GM18507 (cell line): ENCODE results near the gene ANKRD35.
A peak's percentile ranks its signal among the peaks of the same experiment; 100 is the strongest.
"Not testable (repeated sequence)": the region's sequence is repeated elsewhere in the genome, so short reads cannot be mapped to it uniquely, and the experiment has no call there.

Experiments
- DNase-seq: peaks from one replicate; pipeline ENCODE4 v3.0.0; 2011; ENCODE audit warnings: low read depth; ENCODE audit not compliant: insufficient read length; ENCODE audit errors: extremely low spot score
- FAIRE-seq: peaks from 2 replicates; lab custom pipeline; 2011; peaks lifted over from hg19 to GRCh38; lab: Jason Lieb, UNC

ANKRD35 gene

DNA sequence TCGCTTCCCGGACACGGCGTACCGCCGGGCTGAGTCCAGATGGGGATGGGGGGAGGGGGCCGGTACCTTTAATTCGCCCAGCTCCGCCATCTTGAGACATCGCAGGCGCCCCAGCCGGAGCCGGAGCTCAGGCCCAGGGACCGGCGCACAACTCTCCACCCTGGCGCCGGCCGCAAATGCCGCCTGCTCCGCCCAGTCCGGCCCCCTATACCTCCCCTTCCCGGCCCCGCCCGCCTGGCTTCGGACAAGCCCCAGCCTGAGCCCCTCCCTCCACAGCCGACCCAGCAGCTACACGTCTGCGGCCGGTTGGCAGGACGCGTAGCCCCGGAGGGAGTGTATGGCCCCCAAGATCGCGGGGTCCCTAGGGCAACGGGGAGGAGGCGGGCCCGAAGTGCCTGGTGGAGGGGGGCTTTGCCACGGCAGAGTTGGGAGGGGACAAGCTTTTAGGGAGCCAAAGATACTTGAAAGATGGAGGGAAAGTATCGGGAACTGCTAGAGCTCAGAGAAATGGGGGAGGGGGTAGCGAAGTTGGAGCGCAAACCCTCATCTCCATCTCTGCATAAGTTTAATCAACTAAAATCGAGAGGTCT is 26.7 kb downstream of the ANKRD35 start, which contains the start of gene PIAS3:
PIAS3 (minus strand) TSS at position 181 of the 590 bp plus-strand sequence; CDS start at position 90, 91 bp downstream.
- DNase-seq, result peak; percentile 95
- FAIRE-seq, result peak; percentile 89

DNA sequence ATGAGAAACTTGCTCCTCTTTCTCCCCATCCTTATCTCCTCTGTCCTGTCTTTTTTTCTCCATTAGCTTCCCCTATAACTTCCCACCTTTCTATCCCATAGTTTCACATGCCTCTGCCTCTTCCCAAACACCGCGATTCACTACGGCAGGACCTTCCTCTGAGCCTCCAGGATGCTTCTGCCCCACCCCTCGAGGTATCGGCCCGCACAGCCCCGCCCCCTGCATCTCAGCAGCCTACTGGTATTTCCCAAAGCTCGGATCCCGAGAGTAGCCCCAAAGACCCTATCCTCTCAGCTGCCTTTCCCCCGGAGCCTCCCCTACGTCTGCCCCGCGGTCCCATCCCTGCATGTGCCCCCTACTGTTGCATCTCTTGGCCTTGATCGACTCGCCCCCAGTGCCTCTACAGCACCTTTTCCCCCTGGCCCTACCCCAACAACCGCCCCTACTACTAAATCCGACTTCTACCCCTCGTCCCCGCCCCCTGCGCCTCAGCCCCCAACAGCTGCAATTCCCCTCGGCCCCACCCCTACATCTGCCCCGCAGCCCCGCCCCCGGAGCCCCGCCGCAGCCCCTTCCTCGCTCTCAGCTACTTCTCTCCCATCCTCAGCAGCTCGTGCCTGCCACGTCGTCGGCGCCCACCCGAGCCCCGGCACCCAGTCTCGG is 27.3 kb downstream of the ANKRD35 start:
- peak; percentile 66 for FAIRE-seq
- no peak for DNase-seq

DNA sequence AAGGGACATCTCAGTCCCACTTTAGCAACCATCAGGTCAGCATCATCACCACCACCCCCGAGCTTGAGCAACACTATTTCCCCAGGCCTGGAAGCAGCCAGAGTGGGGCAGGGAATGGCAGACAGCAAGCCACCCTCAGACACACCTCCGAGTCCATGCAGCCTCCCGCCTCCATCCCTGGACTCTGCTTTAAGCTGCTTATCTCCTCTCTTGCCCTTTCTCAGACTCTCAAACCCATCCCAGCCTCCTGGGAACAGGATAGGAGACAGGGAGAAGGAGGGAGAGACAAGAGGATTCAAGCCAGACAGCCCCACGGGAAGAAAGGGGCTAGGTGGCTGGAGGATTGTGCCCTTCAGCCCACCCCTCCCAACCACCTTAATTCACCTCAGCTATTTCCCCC is 28.5 kb downstream of the ANKRD35 start:
- no peak for FAIRE-seq
- no peak for DNase-seq

DNA sequence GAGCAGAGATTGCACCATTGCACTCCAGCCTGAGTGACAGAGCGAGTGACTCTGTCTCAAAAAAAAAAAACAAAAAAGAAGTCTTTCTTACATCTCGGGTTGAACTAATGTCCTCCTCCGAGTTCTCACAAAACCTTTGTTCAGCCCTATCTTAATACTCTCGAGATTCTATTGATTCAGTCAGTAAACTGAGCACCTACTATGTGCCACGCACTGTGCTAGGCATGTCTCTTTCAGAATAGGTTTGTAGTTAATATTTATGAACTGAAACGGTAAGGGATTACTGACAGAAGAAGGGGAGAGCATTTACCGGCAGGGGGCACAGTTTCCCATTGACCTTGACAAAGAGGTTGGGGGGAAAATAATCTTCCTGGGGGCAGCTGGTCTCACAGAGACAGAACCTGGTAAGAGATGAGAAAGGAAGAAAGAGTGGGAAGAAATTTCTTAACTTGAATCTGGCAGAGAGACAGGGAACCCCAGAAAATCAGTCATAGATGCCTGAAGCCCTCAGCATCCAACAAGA is 30.2 kb downstream of the ANKRD35 start:
- no peak for FAIRE-seq

DNA sequence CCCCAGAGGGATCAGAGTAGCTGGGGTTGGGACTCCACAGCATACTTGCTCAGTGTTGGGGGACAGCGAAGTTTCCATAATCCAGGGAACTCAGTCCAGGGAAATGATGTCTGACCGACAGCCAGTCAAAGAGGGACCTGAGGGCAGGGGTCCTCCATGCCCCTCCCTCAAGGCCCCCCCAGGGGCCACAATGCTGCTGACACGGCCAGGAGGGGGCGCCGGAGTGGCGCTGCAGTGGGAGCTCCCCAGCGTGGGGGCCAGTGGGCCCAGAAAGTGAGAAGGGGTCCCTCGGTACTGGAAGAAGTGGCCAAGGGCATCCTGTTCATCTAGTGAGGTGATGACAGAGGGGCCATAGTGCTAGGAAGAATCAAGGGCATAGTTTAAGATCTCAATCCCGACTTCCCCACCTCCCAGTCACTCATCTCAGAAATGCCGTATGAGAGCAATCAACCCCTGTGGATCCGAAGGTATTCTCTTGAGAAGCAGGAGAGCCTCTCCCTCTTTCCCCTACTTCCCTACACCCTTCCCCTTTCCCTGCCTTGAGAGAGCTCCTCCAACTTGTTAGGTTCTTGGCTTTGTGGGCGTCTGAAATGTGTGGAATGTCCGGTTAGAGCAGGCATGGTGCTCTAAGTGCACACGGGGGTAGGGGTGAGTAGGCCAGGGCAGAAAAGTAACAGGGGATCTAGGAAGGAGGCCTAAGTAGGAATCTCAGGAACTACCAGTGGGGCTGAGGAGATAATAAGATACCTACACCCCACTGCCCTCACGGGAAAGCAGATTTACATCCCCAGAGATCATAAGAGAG is 36.1 kb downstream of the ANKRD35 start:
- FAIRE-seq (no peak), DNase-seq (no peak)

More for the DNA sequence above, 30.2 kb downstream of the ANKRD35 start:
- DNase-seq, result no peak

DNA sequence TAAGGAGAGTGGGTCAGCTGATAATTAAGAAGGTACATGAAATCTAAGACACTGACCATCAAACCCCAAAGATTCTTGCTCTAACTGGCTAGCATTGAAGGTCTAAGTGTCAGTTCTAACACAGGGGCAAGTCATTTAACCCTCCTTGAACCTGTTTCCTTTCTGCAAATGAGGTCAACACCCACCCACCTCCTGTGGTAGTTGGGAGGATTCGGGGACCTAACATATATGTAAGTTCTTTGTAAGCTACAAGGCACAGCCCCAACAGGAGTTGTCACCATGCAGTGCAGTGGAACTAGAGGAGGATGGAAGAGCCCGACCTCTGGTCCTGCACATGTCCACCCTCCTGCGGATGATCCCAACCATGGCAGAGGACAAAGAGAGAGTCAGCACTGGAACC is 37.8 kb downstream of the ANKRD35 start:
- FAIRE-seq, result no peak

DNA sequence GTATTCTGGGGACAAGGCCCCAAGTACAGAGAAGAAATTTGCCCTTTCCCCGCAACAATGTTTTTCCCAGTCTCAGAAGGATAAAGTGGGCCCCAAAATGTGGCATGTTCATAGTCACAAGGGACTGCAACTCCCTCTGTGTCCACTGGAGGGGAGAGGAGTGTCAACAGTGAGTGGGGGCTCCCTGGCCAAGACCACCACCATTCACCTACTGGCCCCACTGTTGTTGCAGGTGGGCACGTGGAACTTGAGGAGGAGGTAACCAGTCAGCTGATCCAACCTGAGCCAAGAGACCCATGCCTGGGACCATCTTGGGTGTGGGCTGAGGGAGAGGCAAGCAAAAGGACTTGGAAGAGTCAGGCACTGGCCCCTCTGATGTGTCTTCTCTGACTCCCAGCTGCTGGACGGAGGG is 39.5 kb downstream of the ANKRD35 start:
- DNase-seq (no peak), FAIRE-seq (peak; percentile 35)

More for the DNA sequence above, 37.8 kb downstream of the ANKRD35 start:
- DNase-seq, result no peak

DNA sequence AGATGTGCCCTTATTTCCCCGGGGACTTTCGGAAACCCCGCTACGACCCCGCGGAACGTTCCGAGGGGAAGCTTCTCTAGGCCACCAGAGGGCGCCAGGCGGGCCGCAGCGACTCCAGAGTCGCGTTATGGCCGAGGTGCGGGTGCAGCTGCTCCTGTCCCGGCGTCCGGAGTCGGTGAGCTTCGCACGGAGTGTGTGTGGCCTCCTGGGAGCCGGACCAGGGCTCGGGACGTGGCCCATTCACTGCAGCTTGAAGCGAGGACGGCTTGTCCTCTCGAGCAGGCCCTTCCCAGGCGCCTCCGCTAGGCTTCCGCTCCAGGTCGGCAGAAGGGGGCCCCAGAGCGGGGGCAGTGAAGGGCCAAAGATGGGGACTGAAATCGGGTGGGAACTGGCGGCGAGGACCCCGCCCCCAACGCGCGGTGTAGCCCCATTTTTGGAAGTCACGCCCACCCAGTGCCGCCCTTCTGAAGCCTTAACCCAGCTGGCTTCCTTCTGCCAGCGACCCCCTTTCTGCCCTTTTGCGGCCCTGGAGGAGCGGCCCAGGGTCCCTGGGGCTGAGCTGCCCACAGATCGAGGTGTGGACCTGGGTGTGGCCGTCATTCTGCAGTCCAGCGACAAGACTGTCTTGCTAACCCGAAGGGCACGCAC is 40.0 kb downstream of the ANKRD35 start, which contains the start of gene NUDT17:
NUDT17 (plus strand) TSS at position 117 of the 648 bp plus-strand sequence; CDS start at position 128, 11 bp downstream.
- FAIRE-seq (peak; percentile 26), DNase-seq (peak; percentile 76)

DNA sequence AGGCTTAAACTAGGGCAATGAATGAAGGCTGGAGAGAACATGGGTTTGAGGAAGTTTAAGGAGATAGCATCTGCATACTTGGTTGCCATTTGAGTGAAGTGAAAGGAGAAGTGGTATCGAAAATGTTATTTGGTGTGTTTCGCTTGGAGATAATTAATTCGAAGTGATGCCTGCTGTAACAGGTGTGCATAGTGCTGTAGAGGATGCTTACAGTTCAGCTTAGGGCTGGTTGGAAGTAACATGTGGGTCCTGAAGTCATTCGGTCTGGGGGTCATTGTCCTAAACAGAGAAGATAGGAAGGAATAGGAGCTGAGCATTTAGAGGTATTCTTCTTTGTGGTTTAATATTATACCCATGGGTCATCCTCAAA is 40.5 kb downstream of the ANKRD35 start:
- FAIRE-seq (peak; percentile 78), DNase-seq (peak; percentile 54)

DNA sequence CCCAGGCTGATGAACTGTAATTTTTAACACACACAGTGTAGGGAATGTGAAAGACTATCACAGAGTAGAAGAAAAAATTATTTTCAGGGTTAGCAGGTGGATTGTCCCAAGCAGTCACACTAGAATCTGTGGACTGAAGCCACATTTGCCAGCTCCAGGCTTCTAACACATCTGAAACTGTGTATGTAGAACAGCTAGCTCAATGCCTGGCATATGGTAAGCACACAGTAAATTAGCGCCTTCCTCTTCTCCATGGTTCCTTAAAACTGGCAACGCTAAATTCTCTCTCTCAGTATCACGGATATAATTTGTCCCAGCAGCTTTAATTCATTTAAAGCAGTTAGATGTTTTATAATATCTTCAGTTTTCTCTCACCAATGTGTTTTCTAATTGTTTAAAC is 42.6 kb downstream of the ANKRD35 start:
- DNase-seq, result no peak
- no peak for FAIRE-seq

DNA sequence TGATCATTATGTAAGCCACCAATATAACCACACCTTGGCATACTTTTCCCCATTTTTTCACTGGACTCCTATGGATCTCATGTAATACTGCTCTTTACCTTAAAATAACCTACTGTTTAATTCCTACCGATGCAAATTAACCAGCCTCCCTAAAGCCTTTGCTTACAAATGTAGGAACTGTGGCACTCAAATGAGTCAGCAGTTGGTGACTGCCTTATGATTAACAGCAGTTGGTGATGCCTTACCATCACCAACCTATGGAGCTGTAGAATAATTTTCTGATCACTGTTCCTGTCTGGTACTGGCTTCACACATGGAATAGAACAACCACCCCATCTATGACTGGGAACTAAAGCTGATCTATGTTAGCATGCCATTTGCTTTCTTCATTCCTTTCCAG is 48.0 kb downstream of the ANKRD35 start:
- no peak for FAIRE-seq
- no peak for DNase-seq

DNA sequence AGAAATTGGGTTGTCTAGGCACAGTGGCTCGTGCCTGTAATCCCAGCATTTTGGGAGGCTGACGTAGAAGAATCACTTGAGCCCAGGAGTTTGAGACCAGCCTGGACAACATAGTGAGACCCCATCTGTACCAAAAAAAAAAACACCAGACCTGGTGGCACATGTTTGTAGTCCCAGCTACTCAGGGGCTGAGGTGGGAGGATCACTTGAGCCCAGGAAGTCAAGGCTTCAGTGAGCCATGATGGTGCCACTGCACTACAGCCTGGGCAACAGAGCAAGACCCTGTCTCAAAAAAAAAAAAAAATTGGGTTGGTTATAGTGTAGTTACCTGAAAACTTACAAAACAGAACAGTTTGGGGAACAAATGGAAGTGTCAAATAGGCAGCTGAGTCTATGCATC is 54.9 kb downstream of the ANKRD35 start:
- not testable (repeated sequence) for DNase-seq, FAIRE-seq

DNA sequence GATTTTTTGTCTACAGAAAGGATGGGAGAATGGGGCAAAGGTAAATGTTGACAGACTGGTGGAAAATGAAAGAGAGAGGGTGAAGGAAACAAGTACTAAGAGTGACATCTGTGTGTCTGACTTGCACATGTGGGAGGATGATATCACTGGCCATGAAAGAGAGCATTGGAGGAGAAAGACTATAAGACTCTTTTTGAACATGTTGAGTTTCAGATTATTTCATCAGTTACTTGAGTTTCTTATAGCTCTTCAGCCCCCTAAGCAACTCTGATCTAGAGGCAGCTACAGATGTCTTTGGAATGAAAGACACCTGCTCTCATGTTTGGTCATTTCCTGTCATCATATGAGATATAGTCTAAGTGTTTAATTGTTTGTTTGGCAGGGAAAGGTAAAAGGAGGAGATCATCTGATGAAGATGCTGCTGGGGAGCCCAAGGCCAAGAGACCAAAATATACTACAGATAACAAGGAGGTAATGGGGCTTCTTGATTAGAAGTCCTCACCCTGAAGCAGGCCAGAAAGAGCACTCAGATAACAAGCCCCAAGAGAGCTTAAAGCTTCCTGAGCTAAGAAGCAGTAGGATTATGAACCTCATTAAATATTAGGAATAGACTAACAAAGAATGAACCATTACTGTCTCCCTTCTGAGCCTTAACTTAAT is 57.2 kb downstream of the ANKRD35 start:
- FAIRE-seq (no peak), DNase-seq (no peak)

DNA sequence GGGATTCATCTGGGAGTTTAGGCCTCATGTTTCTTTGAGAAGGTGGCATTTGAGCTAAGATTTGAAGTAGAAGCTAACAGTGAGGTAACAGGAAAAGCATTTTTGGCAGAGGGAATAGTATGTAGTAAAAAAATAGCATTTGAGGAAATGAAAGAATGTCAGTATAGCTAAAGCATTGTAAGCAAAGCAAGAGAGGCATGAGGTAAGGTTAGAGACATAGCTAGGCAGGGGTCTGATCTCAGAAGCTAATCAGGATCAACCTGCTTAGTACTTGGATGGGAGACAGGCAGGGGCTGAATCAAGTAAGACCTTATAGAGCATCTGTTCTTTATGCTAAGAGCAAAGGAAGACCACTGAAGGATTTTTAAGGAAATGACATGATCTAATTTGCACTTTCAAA is 57.7 kb downstream of the ANKRD35 start:
- no peak for FAIRE-seq

DNA sequence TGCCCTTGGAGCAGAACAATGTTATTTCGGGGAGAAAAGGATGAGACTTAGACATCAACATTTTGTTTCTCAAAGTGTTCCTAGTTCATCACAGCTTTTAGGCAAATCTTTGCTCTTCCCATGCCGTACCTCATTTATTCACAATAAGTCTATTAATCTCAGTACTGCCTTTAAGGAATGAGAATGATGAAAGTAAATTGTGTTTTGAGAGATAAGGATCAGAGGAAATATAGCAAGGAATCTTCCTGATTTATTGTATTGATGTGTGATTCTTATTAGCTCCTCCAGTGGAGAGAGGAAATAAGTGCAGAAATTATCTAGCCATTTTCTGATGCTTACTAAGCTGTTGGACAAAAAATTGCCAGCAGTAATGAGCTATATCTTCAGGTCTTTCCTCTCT is 59.6 kb downstream of the ANKRD35 start:
- no peak for DNase-seq
- no peak for FAIRE-seq

More for the DNA sequence above, 57.7 kb downstream of the ANKRD35 start:
- no peak for DNase-seq

DNA sequence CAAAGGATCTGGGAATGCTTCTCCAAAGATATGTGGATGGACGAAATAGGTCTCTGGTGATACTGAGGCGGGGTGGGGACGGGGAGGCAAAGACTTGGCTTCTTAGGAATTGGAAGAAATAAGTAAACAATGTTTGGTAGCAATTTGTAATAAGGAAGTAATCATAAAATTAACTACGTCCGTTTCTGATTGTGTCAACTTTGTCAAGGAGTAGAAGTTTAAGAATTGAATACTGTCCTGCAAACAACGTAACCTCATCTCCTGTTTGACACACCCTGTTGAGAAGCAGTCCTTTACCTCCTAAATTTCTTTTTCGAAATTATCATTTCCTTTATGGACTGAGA is 61.2 kb downstream of the ANKRD35 start:
- DNase-seq (no peak), FAIRE-seq (no peak)

DNA sequence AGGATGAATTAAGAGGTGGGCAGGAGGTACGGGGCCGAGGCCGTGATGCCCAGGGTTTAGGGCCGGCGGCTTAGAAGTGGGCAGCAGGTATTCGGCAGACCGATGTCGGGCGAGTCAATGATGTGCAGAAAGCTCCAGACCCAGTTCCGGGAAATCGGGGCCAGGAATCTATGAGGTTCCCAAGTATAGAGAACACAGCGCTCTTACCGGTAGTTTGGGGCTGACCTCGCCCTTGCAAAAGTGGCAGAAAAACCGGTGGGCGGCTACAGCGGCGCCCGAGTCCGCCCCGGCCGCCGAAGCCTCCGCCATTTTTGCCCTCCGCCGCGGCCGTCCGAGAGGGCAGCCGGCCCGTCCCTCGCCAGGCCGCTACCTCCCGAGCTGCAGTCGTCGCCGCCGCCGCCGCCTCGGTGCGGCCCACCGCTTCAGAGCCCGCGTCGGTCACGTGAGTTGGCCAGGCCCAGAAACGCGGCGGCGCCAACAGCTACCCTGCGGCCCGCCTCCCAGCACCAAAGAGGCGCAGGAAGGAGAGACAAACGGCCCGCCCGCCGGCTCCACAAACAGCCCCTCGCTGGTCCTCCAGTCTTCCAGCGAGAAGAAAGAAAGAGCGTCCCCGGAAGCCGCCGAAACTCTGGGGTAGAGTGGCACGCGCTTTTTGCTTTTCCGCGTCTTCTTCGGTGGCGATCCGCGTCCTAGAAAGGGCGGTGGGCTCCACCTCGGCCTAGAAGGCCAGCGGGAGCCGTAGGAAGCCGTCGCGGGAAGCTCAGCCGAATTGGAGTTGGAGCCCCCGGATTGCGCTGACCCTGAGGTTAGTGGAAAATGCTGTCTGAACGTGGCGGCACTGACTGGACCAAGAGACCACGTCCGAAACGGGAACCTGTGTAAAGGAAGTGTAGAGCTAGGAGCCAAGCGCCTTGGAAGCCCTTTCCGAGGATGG is 61.8 kb downstream of the ANKRD35 start, which contains the start of the genes POLR3C and RNF115:
POLR3C (plus strand) TSS at position 636 of the 934 bp plus-strand sequence. CDS start 1,577 bp downstream, outside the sequence.
RNF115 (minus strand) TSS at position 531 of the 934 bp plus-strand sequence; CDS start at position 309, 222 bp downstream.
- DNase-seq (peak; percentile 79), FAIRE-seq (peak; percentile 69)

DNA sequence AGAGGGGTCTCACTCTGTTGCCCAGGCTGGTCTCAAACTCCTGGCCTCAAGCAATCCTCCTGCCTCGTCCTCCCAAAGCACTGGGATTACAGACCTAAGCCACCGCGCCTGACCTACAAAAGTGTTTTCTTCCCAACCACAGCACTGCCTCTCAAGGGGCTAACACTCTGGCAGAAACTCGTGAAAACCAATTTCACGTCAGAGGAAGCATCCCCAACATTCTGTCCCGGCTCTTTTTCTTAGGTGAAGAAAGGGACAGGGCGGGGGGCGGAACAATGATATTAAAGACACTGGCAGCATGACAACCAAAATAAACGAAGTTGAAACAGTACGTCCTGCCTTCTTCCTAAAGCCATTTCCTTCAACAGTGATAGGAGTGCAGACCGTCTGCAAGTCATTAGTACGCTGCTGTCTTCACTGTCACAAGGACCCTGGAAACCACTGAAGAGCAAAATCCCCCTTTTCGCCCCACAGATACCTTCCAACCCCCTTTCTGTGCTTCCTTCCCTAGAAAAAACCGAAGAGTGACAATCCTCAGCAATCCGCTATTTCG is 62.8 kb downstream of the ANKRD35 start:
- FAIRE-seq, result not testable (repeated sequence)

More for the DNA sequence above, 62.8 kb downstream of the ANKRD35 start:
- DNase-seq, result not testable (repeated sequence)
